GM12878 (cell line): ENCODE data around the gene PMPCA. TPM values are rescaled to one million over a fixed set of nuclear protein-coding genes. Genes with fewer than 3 reads are reported as not detected.

Source experiments
- ATAC-seq: fragments of 200-7000 bp; cut with Tn5 transposase; 3 replicates; pipeline ENCODE4 v1.9.1; 2020; ENCODE audit warnings: mild to moderate bottlenecking, moderate library complexity
- BruUV-seq: library from RNA; stranded (reverse); fragments of 400-500 nt; replicated peaks from 2 replicates; lab custom pipeline; 2021; lab: Mats Ljungman, UMichigan
- CTCF ChIA-PET: fragments of 300-600 bp; sonication (Branson Sonifier 250); formaldehyde crosslinking; extraction: SDS; loops from one replicate; lab custom pipeline; 2021; ENCODE audit warnings: inconsistent platforms; lab: Yijun Ruan, JAX
- POLR2A ChIA-PET: fragments of 350-600 bp; formaldehyde crosslinking; extraction: SDS; loops from one replicate; lab custom pipeline; 2021; ENCODE audit warnings: inconsistent platforms; lab: Charles Lee
- RAD21 ChIA-PET: fragments of 300-600 bp; sonication (Branson Sonifier 250); formaldehyde crosslinking; loops from one replicate; lab custom pipeline; 2023; ENCODE audit warnings: antibody characterized with exemption; ENCODE audit not compliant: unreplicated experiment; lab: Charles Lee
- SMC1A ChIA-PET: fragments of 300-600 bp; sonication (Branson Sonifier 250); formaldehyde crosslinking; loops from one replicate; lab custom pipeline; 2023; ENCODE audit not compliant: unreplicated experiment, uncharacterized antibody; lab: Charles Lee
- DNase-seq: peaks from one replicate; pipeline ENCODE4 v3.0.0-alpha.2; 2011; ENCODE audit warnings: low read depth, low spot score
- FAIRE-seq: peaks from 3 replicates; lab custom pipeline; 2011; peaks lifted over from hg19 to GRCh38; lab: Jason Lieb, UNC
- H2AFZ ChIP-seq: 2 replicates; pipeline ENCODE4 v1.6.0; 2011; ENCODE audit warnings: low read depth, low read length, control low read depth; ENCODE audit not compliant: control insufficient read depth
- H3K27ac ChIP-seq: 2 replicates; pipeline ENCODE4 v1.5.1; 2011; ENCODE audit warnings: control low read depth; ENCODE audit not compliant: control insufficient read depth, insufficient read depth
- H3K27me3 ChIP-seq, 2 experiments: replicated peaks in 1 of 2; 2 replicates each; pipeline versions ENCODE4 v1.6.0 to v1.6.1; 2011; ENCODE audit warnings: low read length in 1 of 2; ENCODE audit not compliant: control insufficient read depth in 2 of 2, insufficient read depth in 2 of 2
- H3K36me3 ChIP-seq, 2 experiments: 2 replicates each; pipeline ENCODE4 v1.5.1; 2011; ENCODE audit warnings: low read length in 1 of 2; ENCODE audit not compliant: control insufficient read depth in 2 of 2, insufficient read depth in 2 of 2
- H3K4me1 ChIP-seq: 2 replicates; pipeline ENCODE4 v1.6.1; 2011; ENCODE audit warnings: mild to moderate bottlenecking, low read length, moderate library complexity, mixed read lengths; ENCODE audit not compliant: control insufficient read depth, insufficient read depth
- H3K4me2 ChIP-seq: 2 replicates; pipeline ENCODE4 v1.6.0; 2011; ENCODE audit warnings: control low read depth; ENCODE audit not compliant: control insufficient read depth, insufficient read depth
- H3K4me3 ChIP-seq: fragments of 200-600 bp; sonication (generic); 2 replicates; pipeline ENCODE4 v1.5.1; 2016
- H3K79me2 ChIP-seq: 2 replicates; pipeline ENCODE4 v1.6.0; 2011; ENCODE audit warnings: low read length; ENCODE audit not compliant: control insufficient read depth, insufficient read depth
- H3K9ac ChIP-seq: 2 replicates; pipeline ENCODE4 v1.8.0; 2011; ENCODE audit warnings: low read length, control low read depth, mixed read lengths; ENCODE audit not compliant: control insufficient read depth, insufficient read depth
- H3K9me3 ChIP-seq: replicated peaks from 3 replicates; pipeline ENCODE4 v1.5.1; 2011; ENCODE audit warnings: mild to moderate bottlenecking, low read length; ENCODE audit not compliant: control insufficient read depth, insufficient read depth
- H4K20me1 ChIP-seq: 2 replicates; pipeline ENCODE4 v1.6.0; 2011; ENCODE audit not compliant: control insufficient read depth, insufficient read depth
- BCL11A ChIP-seq: IDR thresholded peaks from 2 replicates; pipeline ENCODE4 v1.6.1; 2011; ENCODE audit warnings: low read depth, low read length
- BHLHE40 ChIP-seq, 2 experiments: fragments of 450-650 bp in 1 of 2; IDR thresholded peaks; 2 replicates each; pipeline ENCODE4 v1.6.1; 2011 to 2017; ENCODE audit warnings: low read depth in 2 of 2, borderline replicate concordance in 1 of 2, improper control_type of control experiment in 1 of 2, low read length in 1 of 2, mild to moderate bottlenecking in 1 of 2
- CBFB ChIP-seq: IDR thresholded peaks from 2 replicates; pipeline ENCODE4 v1.6.1; 2016; ENCODE audit warnings: antibody characterized with exemption, low read depth
- EZH2 ChIP-seq: IDR thresholded peaks from 2 replicates; pipeline ENCODE4 v1.6.1; 2012; ENCODE audit warnings: low read depth, mild to moderate bottlenecking, control low read depth, inconsistent platforms, low read length, borderline replicate concordance; ENCODE audit not compliant: control insufficient read depth
- IRF4 ChIP-seq: IDR thresholded peaks from 2 replicates; pipeline ENCODE4 v1.6.1; 2011; ENCODE audit warnings: low read depth, low read length
- MTA2 ChIP-seq: fragments of 450-650 bp; IDR thresholded peaks from 2 replicates; pipeline ENCODE4 v1.6.1; 2016; ENCODE audit warnings: low read depth, mild to moderate bottlenecking, moderate library complexity
- MXI1 ChIP-seq: fragments of 150-350 bp; IDR thresholded peaks from 2 replicates; pipeline ENCODE4 v1.6.1; 2011; ENCODE audit warnings: low read depth, mild to moderate bottlenecking, inconsistent platforms, low read length, improper control_type of control experiment
- NFYA ChIP-seq: IDR thresholded peaks from 2 replicates; pipeline ENCODE4 v1.6.1; 2011; ENCODE audit warnings: low read depth, mild to moderate bottlenecking, low read length, improper control_type of control experiment, borderline replicate concordance
- SIN3A ChIP-seq: IDR thresholded peaks from 2 replicates; pipeline ENCODE4 v1.6.1; 2012; ENCODE audit warnings: low read depth, low read length, improper control_type of control experiment
- SMAD1 ChIP-seq: fragments of 450-650 bp; IDR thresholded peaks from 2 replicates; pipeline ENCODE4 v1.6.1; 2018; ENCODE audit warnings: mild to moderate bottlenecking, low read depth; ENCODE audit not compliant: partially characterized antibody
- SMARCA5 ChIP-seq: fragments of 450-650 bp; IDR thresholded peaks from 2 replicates; pipeline ENCODE4 v1.6.1; 2017; ENCODE audit warnings: mild to moderate bottlenecking
- TARDBP ChIP-seq: IDR thresholded peaks from 2 replicates; pipeline ENCODE4 v1.6.1; 2016; ENCODE audit warnings: borderline replicate concordance
- WRNIP1 ChIP-seq: IDR thresholded peaks from 2 replicates; pipeline ENCODE4 v1.6.1; 2011; ENCODE audit warnings: low read depth, low read length, improper control_type of control experiment, borderline replicate concordance
- WGBS: methylation state at CpG from one replicate; pipeline ENCODE4 v1.1.6; 2016; ENCODE audit warnings: low lambda C conversion rate; ENCODE audit not compliant: insufficient replicate concordance, insufficient coverage; ENCODE audit errors: missing lambda C conversion rate; 5-methylcytosine and 5-hydroxymethylcytosine counted together
- in situ Hi-C: fragments of 300-500 bp; cut with MboI; formaldehyde crosslinking; loops from 9 replicates; pipeline ENCODE4 v1.14.3; 2018; ENCODE audit warnings: mixed read lengths
- intact Hi-C: fragments of 100-400 bp; cut with micrococcal nuclease; formaldehyde crosslinking; loops from one replicate; pipeline ENCODE4 v1.14.2; 2022; ENCODE audit not compliant: unreplicated experiment
- polyA plus RNA-seq, 11 experiments: library from polyadenylated mRNA; depleted of rRNA in 4 of 11; unstranded in 6 of 11; stranded (reverse) in 5 of 11; fragments of >200 nt; fragmentation: Nextera tagmentation in 4 of 11; fragmentation: Illumina TruSeq in 1 of 11; extraction: Ambion mirVana in 4 of 11; extraction: Trizol in 1 of 11; gene quantifications; 1 replicate in 1 of 11; 2 replicates in 10 of 11; pipeline versions ENCODE4 v1.2.1 to v1.2.3, GENCODE V29; 2011 to 2016; ENCODE audit warnings: inconsistent platforms in 2 of 11, missing spikeins in 2 of 11, low read depth in 1 of 11
- total RNA-seq, 4 experiments: library from RNA; depleted of rRNA in 3 of 4; stranded (reverse); fragments of >200 nt in 3 of 4; fragmentation: Illumina TruSeq in 1 of 4; extraction: Trizol in 1 of 4; gene quantifications; 2 replicates each; pipeline versions ENCODE4 v1.2.1 to v1.2.3, GENCODE V29; 2013 to 2021
- TF ChIP-seq, protein P1 (sequence below): IDR thresholded peaks from 2 replicates; pipeline ENCODE4 v1.6.1; 2012; ENCODE audit warnings: low read depth, low read length, improper control_type of control experiment
- TF ChIP-seq, protein P2 (sequence below): IDR thresholded peaks from 2 replicates; pipeline ENCODE4 v1.6.1; 2012; ENCODE audit warnings: low read depth, low read length, improper control_type of control experiment
- TF ChIP-seq, protein P3 (sequence below): IDR thresholded peaks from 2 replicates; pipeline ENCODE4 v1.6.1; 2012; ENCODE audit warnings: mild to moderate bottlenecking, low read depth, low read length
- TF ChIP-seq, protein P4 (sequence below): fragments of 450-650 bp; IDR thresholded peaks from 2 replicates; pipeline ENCODE4 v1.6.1; 2018; ENCODE audit warnings: borderline replicate concordance, mild to moderate bottlenecking; ENCODE audit not compliant: partially characterized antibody

The PMPCA gene
- total and polyA plus RNA-seq, 10 of the 15 experiments (the other 5 are each of a cell fraction or from before 2014, with no cell fraction given): 8.1 to 137 (median 75.7) TPM

DNA sequence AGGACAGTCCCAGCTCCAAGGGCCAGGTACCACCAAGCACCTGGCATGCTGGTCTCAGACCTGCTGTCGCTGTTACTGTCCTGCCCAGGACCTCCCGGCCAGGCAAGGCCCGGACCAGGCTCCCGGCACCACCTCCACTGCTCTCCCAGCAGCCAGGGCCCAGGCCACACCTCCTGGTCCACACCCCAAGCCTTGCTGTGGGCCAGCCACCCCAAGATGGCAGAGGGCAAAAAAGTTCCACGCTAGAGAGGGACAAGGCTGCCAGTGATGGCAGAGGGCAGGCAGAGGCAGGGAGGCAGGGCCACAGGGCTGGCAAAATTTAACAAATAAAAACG lies 48.0 kb upstream of the PMPCA start:
- H4K20me1 ChIP-seq: no peaks in the 10 kb centered on the region
- no peak for FAIRE-seq
- RAD21 ChIA-PET: interaction anchor here (0.6 to 1.6 kb wide), 8 partner anchors 10 to 267 kb away, joined by 3 to 8 read pairs (median 4); no protein-coding TSS in a partner anchor
- H3K36me3 ChIP-seq: no peaks in the 10 kb centered on the region
- no peak for ATAC-seq
- no peak overlapping the region for H3K27ac ChIP-seq
- no peak overlapping the region for H3K4me3 ChIP-seq
- no peak for DNase-seq
- CTCF ChIA-PET: interaction anchor here (0.7 to 1.6 kb wide), 11 partner anchors 10 to 299 kb away, joined by 3 to 10 read pairs (median 5); partner anchors contain the start of genes ENTR1 and PMPCA
- H3K9ac ChIP-seq: no peak overlapping the region
- no peaks in the 10 kb centered on the region; the same call in 2 of the 3 replicates for H3K9me3 ChIP-seq
- 78% methylated on average over 6 of the region's 6 CpGs for WGBS
- POLR2A ChIA-PET: interaction anchor here (0.6 to 1.2 kb wide), 5 partner anchors 39 to 255 kb away, joined by 3 to 10 read pairs (median 4); no protein-coding TSS in a partner anchor
- no peaks in the 10 kb centered on the region for H3K27me3 ChIP-seq
- no TSS peak for BruUV-seq
- H2AFZ ChIP-seq: no peak overlapping the region
- H3K4me1 ChIP-seq: peaks cover 10% of the 10 kb centered on the region
- intact Hi-C loops (no loop called here), in situ Hi-C loops (no loop called here)
- no peak overlapping the region for H3K4me2 ChIP-seq
- SMC1A ChIA-PET: interaction anchor here (0.9 to 1.3 kb wide), 2 partner anchors 23 to 192 kb away, joined by 3 to 4 read pairs; no protein-coding TSS in a partner anchor
- no peaks in the 10 kb centered on the region for H3K79me2 ChIP-seq
- TF ChIP-seq, protein P1, sequence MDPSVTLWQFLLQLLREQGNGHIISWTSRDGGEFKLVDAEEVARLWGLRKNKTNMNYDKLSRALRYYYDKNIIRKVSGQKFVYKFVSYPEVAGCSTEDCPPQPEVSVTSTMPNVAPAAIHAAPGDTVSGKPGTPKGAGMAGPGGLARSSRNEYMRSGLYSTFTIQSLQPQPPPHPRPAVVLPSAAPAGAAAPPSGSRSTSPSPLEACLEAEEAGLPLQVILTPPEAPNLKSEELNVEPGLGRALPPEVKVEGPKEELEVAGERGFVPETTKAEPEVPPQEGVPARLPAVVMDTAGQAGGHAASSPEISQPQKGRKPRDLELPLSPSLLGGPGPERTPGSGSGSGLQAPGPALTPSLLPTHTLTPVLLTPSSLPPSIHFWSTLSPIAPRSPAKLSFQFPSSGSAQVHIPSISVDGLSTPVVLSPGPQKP: no peak
- TF ChIP-seq MXI1 (no peak), SMARCA5 (no peak), BHLHE40 (IDR thresholded peaks at IDR 0.05; ENCODE audit: borderline replicate concordance in 1 of 2, low read depth in 2 of 2, low read length in 1 of 2) (no peak), WRNIP1 (no peak), NFYA (no peak), SMAD1 (no peak), CBFB (no peak), IRF4 (no peak), TARDBP (no peak), EZH2 (no peak), BCL11A (no peak), SIN3A (no peak), MTA2 (no peak)
- TF ChIP-seq, protein P2, sequence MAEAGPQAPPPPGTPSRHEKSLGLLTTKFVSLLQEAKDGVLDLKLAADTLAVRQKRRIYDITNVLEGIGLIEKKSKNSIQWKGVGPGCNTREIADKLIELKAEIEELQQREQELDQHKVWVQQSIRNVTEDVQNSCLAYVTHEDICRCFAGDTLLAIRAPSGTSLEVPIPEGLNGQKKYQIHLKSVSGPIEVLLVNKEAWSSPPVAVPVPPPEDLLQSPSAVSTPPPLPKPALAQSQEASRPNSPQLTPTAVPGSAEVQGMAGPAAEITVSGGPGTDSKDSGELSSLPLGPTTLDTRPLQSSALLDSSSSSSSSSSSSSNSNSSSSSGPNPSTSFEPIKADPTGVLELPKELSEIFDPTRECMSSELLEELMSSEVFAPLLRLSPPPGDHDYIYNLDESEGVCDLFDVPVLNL: no peak
- TF ChIP-seq, protein P3, sequence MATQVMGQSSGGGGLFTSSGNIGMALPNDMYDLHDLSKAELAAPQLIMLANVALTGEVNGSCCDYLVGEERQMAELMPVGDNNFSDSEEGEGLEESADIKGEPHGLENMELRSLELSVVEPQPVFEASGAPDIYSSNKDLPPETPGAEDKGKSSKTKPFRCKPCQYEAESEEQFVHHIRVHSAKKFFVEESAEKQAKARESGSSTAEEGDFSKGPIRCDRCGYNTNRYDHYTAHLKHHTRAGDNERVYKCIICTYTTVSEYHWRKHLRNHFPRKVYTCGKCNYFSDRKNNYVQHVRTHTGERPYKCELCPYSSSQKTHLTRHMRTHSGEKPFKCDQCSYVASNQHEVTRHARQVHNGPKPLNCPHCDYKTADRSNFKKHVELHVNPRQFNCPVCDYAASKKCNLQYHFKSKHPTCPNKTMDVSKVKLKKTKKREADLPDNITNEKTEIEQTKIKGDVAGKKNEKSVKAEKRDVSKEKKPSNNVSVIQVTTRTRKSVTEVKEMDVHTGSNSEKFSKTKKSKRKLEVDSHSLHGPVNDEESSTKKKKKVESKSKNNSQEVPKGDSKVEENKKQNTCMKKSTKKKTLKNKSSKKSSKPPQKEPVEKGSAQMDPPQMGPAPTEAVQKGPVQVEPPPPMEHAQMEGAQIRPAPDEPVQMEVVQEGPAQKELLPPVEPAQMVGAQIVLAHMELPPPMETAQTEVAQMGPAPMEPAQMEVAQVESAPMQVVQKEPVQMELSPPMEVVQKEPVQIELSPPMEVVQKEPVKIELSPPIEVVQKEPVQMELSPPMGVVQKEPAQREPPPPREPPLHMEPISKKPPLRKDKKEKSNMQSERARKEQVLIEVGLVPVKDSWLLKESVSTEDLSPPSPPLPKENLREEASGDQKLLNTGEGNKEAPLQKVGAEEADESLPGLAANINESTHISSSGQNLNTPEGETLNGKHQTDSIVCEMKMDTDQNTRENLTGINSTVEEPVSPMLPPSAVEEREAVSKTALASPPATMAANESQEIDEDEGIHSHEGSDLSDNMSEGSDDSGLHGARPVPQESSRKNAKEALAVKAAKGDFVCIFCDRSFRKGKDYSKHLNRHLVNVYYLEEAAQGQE: no peak
- TF ChIP-seq, protein P4, sequence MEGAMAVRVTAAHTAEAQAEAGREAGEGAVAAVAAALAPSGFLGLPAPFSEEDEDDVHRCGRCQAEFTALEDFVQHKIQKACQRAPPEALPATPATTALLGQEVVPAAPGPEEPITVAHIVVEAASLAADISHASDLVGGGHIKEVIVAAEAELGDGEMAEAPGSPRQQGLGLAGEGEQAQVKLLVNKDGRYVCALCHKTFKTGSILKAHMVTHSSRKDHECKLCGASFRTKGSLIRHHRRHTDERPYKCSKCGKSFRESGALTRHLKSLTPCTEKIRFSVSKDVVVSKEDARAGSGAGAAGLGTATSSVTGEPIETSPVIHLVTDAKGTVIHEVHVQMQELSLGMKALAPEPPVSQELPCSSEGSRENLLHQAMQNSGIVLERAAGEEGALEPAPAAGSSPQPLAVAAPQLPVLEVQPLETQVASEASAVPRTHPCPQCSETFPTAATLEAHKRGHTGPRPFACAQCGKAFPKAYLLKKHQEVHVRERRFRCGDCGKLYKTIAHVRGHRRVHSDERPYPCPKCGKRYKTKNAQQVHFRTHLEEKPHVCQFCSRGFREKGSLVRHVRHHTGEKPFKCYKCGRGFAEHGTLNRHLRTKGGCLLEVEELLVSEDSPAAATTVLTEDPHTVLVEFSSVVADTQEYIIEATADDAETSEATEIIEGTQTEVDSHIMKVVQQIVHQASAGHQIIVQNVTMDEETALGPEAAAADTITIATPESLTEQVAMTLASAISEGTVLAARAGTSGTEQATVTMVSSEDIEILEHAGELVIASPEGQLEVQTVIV: no peak
